ENCODE measurements around the gene VRTN. TPM values are rescaled to one million over a fixed set of nuclear protein-coding genes. Genes with fewer than 3 reads are reported as not detected.

Gene VRTN
- total and polyA plus RNA-seq, 2 of the 8 experiments (the other 6 are each of a cell fraction or from before 2014, with no cell fraction given) = 133 to 148 TPM

DNA sequence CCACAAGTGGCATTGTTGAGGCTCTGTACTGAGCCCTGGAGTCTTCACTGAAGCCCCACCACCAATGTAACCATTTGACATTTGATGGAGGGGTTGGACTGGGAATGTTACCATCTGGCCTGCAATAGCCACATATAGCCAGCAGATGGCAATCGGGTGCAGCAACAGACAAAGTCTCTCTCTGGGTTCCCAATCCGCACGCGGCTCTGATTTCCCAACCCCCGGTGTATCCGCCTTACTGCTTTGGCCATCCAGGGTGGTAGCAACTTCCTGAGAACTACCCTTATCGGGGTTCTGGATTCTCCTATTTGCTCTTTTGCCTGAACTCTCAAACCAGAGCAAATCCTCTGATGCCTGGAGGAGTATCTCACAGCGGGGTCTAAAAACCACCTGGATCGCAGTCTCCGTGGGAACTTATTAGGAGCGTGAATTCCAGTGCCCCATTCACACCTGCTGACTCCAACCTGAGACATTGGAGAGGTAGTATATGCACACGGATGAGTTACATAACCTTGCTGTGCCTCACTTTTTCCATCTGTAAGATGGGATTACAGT lies 14.2 kb downstream of the VRTN start (continued):
- TF ChIP-seq SAP30 (IDR thresholded peaks at IDR 0.05; ENCODE audit: insufficient read depth, insufficient replicate concordance, low read length) = no peak
- no peak for TF ChIP-seq CHD7 (IDR thresholded peaks at IDR 0.05; ENCODE audit: insufficient replicate concordance, low read length)
- TF ChIP-seq CEBPB (IDR thresholded peaks at IDR 0.05; ENCODE audit: low read depth, low read length) = peak; percentile 88
- TF ChIP-seq YY1 (IDR thresholded peaks at IDR 0.05; ENCODE audit: low read depth, low read length) = peak; percentile 69; the same call in 1 of the 2 replicates
- TF ChIP-seq ZNF274 (IDR thresholded peaks at IDR 0.05; ENCODE audit: borderline replicate concordance, extremely low read depth, low read length) = no peak
- TF ChIP-seq HDAC2 (IDR thresholded peaks at IDR 0.05; ENCODE audit: borderline replicate concordance in 1 of 2, low read depth in 2 of 2, low read length in 2 of 2) = 0 out of 4 replicates have a peak, but pooled peaks have one; percentile 52 to 55
- TF ChIP-seq EP300 (IDR thresholded peaks at IDR 0.05; ENCODE audit: borderline replicate concordance in 1 of 2, low read depth in 2 of 2, low read length in 2 of 2) = no peak; a peak in 1 of 3 replicates
- no peak for TF ChIP-seq BRCA1 (IDR thresholded peaks at IDR 0.05; ENCODE audit: low read depth, low read length)
- peak; percentile 96 to 97 for TF ChIP-seq RAD21 (IDR thresholded peaks at IDR 0.05 in 1 of 2, conservative IDR thresholded peaks at IDR 0.05 in 1 of 2; ENCODE audit: low read depth in 2 of 2, low read length in 2 of 2)
- TF ChIP-seq CBX8 (IDR thresholded peaks at IDR 0.05; ENCODE audit: borderline replicate concordance, low read depth, low read length) = no peak
